ENCODE measurements around the gene TMEM86B.

GRCh38 chr19:55246462-55247451 is 18.2 kb upstream of the TMEM86B start:
- TF ChIP-seq, protein P1, sequence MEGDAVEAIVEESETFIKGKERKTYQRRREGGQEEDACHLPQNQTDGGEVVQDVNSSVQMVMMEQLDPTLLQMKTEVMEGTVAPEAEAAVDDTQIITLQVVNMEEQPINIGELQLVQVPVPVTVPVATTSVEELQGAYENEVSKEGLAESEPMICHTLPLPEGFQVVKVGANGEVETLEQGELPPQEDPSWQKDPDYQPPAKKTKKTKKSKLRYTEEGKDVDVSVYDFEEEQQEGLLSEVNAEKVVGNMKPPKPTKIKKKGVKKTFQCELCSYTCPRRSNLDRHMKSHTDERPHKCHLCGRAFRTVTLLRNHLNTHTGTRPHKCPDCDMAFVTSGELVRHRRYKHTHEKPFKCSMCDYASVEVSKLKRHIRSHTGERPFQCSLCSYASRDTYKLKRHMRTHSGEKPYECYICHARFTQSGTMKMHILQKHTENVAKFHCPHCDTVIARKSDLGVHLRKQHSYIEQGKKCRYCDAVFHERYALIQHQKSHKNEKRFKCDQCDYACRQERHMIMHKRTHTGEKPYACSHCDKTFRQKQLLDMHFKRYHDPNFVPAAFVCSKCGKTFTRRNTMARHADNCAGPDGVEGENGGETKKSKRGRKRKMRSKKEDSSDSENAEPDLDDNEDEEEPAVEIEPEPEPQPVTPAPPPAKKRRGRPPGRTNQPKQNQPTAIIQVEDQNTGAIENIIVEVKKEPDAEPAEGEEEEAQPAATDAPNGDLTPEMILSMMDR (IDR thresholded peaks at IDR 0.05; ENCODE audit: low read depth, low read length, poor library complexity, severe bottlenecking): no peak
- no peak for TF ChIP-seq EZH2phosphoT487 (IDR thresholded peaks at IDR 0.05; ENCODE audit: borderline replicate concordance, low read length)
